ENCODE data around the gene LYPD3.
"Not testable (repeated sequence)": the region's sequence is repeated elsewhere in the genome, so short reads cannot be mapped to it uniquely, and the experiment has no call there.

Gene LYPD3

GRCh38 chr19:43465468-43466120 lies at the start of gene LYPD3:
Gene LYPD3, minus strand, starts transcription at chr19:43465608. Its CDS starts 37 bp downstream, at chr19:43465571.
- no peak for DNase-seq (ENCODE audit: low spot score)

DNA sequence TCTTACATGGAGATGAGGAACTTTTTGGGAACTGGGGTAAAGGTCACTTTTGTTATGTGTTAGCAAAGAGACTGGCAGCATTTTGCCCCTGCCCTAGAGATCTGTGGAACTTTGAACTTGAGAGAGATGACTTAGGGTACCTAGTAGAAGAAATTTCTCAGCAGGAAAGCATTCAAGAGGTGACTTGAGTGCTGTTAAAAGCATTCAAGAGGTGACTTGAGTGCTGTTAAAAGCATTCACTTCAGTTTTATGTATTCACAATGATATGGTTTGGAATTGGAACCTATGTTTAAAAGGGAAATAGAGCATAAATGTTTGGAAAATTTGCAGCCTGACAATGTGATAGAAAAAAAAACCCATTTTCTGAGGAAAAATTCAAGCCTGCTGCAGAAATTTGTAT lies 47.0 kb upstream of the LYPD3 start:
- DNase-seq (ENCODE audit: low spot score), result not testable (repeated sequence)

- DNase-seq (ENCODE audit: low spot score), result no peak
Observed at GRCh38 chr19:43511324-43511723, 45.9 kb upstream of the LYPD3 start.

GRCh38 chr19:43510713-43511112 lies 45.3 kb upstream of the LYPD3 start:
- DNase-seq (ENCODE audit: low spot score), result no peak

DNA sequence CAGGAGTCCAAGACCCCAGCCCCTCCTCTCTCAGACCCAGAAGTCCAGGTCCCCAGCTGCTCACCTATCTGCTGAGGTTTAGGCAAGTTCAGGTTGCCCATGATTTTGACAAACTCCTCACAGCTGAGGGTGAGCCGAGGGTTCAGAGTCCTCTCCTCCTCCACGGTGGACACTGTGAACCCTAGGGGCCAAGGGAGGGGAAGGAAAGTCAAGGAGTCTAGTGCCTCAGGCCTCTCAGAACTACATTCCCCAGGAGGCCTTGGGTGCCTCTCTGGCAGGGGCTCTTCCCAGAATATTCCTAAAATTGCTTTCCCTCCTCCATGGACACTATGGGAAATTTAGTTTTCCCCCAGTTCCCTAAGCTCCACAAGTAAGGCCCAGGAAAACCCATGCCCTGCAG lies 42.5 kb upstream of the LYPD3 start:
- DNase-seq (ENCODE audit: low spot score), result no peak

GRCh38 chr19:43506629-43507028 lies 41.2 kb upstream of the LYPD3 start:
- DNase-seq (ENCODE audit: low spot score), result peak; percentile 76

- no peak for DNase-seq (ENCODE audit: low spot score)
Observed at GRCh38 chr19:43505941-43506340, 40.5 kb upstream of the LYPD3 start.

- no peak for DNase-seq (ENCODE audit: low spot score)
Observed at GRCh38 chr19:43505186-43505456, 39.7 kb upstream of the LYPD3 start.

- DNase-seq (ENCODE audit: low spot score), result no peak
Observed at GRCh38 chr19:43504426-43505185, 39.2 kb upstream of the LYPD3 start, which contains the start of gene PHLDB3. Gene PHLDB3, minus strand, starts transcription at chr19:43504746. Its CDS starts 628 bp downstream, at chr19:43504118.

DNA sequence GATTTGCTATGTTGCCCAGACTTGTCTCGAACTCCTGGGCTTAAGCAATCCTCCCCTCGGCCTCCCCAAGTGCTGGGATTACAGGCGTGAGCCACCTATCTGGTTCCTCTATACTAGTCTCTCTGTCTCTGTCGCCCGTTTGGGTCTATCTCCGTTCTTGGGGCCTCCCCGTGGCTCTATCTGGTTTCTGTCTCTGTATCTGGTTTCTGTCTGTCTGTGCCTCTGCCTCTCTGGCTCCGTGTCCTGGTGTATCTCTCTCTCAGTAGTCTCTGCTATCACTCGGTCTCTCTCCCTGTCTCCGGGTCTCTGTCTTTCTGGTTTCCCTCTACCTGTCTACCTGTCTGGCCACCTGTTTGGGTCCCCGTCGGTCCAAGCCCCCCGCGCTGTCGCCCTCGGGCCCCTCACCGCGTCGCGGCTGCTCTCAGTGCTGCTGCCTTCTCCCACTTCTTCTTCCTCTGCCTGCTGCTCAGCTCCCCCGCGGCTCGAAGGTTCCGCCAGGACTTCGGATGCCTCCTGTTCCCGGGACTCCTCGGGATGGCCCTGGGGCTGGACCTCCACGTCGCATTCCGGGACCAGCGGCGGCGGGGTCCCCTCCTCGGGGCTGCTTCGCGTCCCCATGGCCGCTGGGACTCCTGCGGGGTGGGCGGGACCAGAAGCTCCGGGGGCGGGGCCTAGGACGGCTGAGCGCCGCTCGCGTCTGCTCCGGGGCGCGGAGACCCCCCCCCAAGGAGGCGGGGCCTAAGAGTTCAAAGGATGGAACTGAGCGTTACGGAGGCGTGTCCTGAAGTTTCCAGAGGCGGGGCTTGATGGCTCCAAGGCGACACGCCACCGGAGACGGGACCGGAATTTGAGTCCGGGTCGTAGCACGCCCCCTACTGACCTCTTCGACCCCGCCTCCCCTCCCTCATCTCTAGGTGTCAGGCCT lies 38.4 kb upstream of the LYPD3 start:
- DNase-seq (ENCODE audit: low spot score), result peak; percentile 95

DNA sequence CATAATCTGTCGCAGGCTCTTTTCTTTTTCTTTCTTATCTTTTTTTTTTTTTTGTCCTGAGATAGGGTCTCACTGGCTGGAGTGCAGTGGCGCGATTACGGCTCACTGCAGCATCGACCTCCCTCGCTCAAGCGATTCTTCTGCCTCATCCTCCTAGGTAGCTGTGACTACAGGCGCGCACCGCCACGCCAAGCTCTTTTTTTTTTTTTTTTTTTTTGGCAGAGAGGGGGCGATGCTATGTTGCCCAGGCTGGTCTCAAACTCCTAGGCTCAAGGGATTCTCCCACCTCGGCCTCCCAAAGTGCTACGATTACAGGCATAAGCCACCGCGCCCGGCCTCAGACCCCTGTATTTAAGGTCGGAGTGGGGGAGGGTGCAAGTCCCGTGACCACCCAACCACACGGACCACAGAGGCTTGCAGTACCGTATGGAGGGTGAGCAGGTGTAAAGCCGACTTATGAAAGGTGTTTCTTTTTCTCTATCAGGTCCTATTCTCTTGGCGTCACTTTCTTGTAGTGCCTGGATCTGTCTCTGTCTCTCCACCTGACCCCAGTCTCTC lies 37.1 kb upstream of the LYPD3 start:
- DNase-seq (ENCODE audit: low spot score), result no peak

DNA sequence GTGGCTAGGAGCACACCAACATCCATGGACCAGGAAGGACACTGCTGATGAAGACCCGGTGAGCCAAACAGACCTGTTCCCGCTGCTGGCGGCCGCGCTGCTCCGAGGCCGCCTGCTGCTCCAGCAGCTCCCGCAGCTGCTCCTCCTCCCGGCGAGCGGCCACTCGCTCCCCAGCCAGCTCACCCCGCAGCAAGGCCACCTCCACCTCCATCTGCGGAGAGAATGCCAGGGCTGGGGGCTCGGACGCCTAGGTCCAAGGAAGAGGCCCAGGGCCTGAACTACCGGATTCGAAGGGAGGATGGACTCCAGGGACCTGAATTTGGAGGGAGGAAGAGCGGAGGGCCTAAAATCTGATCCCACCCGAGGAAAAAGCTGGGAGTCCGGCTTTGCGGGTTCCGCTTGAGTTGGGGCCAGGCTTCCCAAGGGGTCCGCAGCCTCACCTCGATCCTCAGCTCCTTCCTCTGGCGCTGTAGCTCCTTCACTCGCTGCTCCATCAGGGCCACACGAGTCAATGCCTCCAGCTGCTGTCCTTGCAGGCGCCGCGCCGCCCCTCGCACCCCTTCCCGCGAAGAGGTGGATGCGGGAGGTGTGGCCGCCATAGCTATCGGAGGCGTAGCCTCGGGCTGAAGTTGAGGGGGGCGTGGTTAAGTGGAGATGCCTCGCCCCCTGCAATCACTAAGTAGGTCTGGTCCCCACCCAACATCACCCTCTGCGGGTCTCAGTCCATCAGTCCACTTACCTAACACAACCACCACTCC lies 36.4 kb upstream of the LYPD3 start:
- no peak for DNase-seq (ENCODE audit: low spot score)

- DNase-seq (ENCODE audit: low spot score), result no peak
Observed at GRCh38 chr19:43499042-43499441, 33.6 kb upstream of the LYPD3 start.

- no peak for DNase-seq (ENCODE audit: low spot score)
Observed at GRCh38 chr19:43498233-43498842, 32.9 kb upstream of the LYPD3 start.

DNA sequence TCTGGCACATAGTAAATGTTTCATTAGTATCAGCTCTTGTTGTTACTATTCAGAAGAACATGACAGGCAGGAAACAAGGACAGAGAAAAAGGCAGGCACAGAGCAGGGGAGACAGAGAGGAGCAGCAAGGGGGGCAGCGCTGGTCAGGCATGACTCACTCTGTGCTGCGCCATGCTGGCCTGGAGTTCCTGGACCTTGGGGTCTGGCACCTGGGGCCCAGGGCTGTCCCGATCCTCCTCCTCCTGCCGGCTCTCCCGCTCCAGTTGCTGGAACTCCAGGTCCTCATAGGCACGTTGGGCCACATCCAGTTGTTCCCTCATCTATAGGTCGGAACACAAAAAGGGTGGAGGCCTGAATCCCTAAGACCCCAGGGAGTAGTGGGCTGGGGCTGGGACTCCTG lies 31.6 kb upstream of the LYPD3 start:
- DNase-seq (ENCODE audit: low spot score), result no peak

- no peak for DNase-seq (ENCODE audit: low spot score)
Observed at GRCh38 chr19:43495082-43495481, 29.7 kb upstream of the LYPD3 start.

- DNase-seq (ENCODE audit: low spot score), result no peak
Observed at GRCh38 chr19:43490759-43491158, 25.4 kb upstream of the LYPD3 start.

DNA sequence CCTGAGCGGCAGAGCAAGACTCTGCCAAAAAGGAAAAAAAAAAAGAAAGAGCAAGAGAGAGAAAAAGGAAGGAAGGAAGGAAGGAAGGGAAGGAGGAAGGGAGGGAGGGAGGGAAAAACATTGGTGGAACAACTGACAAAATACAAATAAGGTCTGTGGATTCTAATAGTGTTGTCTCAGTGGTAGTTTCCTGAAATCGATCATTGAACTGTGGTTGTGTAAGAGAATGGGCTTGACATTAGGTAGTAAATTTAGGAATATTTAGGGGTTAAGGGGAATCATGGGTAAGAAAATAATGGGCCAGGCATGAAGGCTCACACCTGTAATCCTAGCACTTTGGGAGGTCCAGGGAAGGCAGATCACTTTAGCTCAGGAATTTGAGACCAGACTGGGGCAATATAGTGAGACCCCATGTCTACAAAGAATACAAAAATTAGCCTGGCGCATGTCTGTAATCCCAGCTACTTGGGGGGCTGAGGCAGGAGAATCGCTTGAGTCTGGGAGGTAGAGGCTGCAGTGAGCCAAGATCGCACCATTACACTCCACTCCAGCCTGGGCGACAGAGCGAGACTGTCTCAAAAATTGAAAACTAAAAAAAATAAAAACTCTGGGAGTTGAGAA lies 24.7 kb upstream of the LYPD3 start:
- DNase-seq (ENCODE audit: low spot score), result no peak

DNA sequence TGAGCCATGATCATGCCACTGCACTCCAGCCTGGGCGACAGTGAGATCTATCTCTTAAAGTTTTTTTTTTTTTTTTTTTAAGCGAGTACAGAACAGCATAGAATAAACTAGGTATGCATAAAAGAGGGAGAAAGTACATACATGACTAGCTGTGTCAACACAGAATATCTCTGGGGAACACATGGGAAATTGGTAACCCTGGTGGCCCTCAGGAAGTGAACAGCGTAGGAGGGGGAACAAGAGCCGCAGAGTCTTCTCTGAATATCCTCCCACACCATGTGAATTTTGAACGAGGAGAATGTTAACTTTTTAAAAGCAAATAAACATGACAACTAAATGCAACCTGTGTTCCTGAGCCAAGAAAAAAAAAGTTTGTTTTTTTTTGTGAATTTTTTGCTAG lies 23.9 kb upstream of the LYPD3 start:
- DNase-seq (ENCODE audit: low spot score), result no peak

- DNase-seq (ENCODE audit: low spot score), result no peak
Observed at GRCh38 chr19:43488179-43488578, 22.8 kb upstream of the LYPD3 start.

DNA sequence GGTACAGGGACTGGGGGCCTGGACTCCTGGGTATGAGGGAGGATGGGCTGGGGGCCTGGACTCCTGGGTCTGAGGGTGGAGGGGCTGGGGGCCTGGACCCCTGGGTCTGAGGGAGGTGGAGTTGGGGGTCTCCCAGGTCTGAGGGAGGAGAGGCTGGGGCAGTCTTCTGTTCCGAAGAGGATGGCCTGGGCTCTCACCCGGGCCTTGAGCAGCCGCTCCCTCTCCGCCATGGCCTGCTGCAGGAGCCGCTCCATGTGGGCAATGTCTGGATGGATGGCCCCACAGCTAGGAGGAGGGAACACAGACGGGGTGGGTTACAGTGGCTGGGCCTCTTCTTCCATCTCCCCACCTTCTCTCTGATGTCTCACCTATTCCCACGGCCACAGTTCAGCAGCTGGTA lies 21.0 kb upstream of the LYPD3 start:
- no peak for DNase-seq (ENCODE audit: low spot score)

Measured in putamen (tissue), 1 donor.